ENCODE data around the gene LHFPL2. TPM values are rescaled to one million over a fixed set of nuclear protein-coding genes. Genes with fewer than 3 reads are reported as not detected.

Gene LHFPL2
- total RNA-seq, 3 donors from 2014 or later = 44.8 to 63.6 (median 50.2) TPM

GRCh38 chr5:78639791-78640190, 8.8 kb downstream of the LHFPL2 start:
- no peak for DNase-seq
- intact Hi-C loops (cut with DNase I, micrococcal nuclease) = no loop called here
- TF ChIP-seq CTCF (IDR thresholded peaks at IDR 0.05) = no peak
- Histone ChIP-seq H3K4me3 (no peak overlapping the region), H3K4me1 (ENCODE audit: low read depth) (peaks cover 17% of the 10 kb centered on the region), H3K9me3 (no peaks in the 10 kb centered on the region), H3K36me3 (ENCODE audit: low read depth) (no peaks in the 10 kb centered on the region)
- no peak for ATAC-seq

GRCh38 chr5:78638973-78639669, 9.5 kb downstream of the LHFPL2 start:
- Histone ChIP-seq H3K9me3 (no peaks in the 10 kb centered on the region), H3K4me3 (no peak overlapping the region), H3K36me3 (ENCODE audit: low read depth) (no peaks in the 10 kb centered on the region), H3K4me1 (ENCODE audit: low read depth) (peaks cover 17% of the 10 kb centered on the region)
- intact Hi-C loops (cut with DNase I, micrococcal nuclease) = no loop called here
- DNase-seq (no peak), ATAC-seq (no peak)
- TF ChIP-seq CTCF (IDR thresholded peaks at IDR 0.05) = no peak

- Histone ChIP-seq H3K4me1 (ENCODE audit: low read depth) (peaks cover 23% of the 10 kb centered on the region), H3K9me3 (no peaks in the 10 kb centered on the region), H3K36me3 (ENCODE audit: low read depth) (no peaks in the 10 kb centered on the region), H3K4me3 (no peak overlapping the region)
- TF ChIP-seq CTCF (IDR thresholded peaks at IDR 0.05) = no peak
- ATAC-seq (peak; percentile 93), DNase-seq (peak; percentile 56 to 71 (median 61))
- intact Hi-C loops (cut with DNase I, micrococcal nuclease) = no loop called here
Observed at GRCh38 chr5:78638423-78638822, 10.1 kb downstream of the LHFPL2 start.

GRCh38 chr5:78637468-78637867, 11.1 kb downstream of the LHFPL2 start:
- intact Hi-C loops (cut with DNase I, micrococcal nuclease) = no loop called here
- H3K4me1 ChIP-seq (ENCODE audit: low read depth) = peaks cover 20% of the 10 kb centered on the region
- TF ChIP-seq CTCF (IDR thresholded peaks at IDR 0.05) = no peak
- no peaks in the 10 kb centered on the region for H3K9me3 ChIP-seq
- H3K36me3 ChIP-seq (ENCODE audit: low read depth) = no peaks in the 10 kb centered on the region
- DNase-seq (no peak), ATAC-seq (no peak)
- no peak overlapping the region for H3K4me3 ChIP-seq

- Histone ChIP-seq H3K36me3 (ENCODE audit: low read depth) (no peaks in the 10 kb centered on the region), H3K4me3 (no peak overlapping the region), H3K4me1 (ENCODE audit: low read depth) (peaks cover 20% of the 10 kb centered on the region), H3K9me3 (no peaks in the 10 kb centered on the region)
- ATAC-seq = no peak
- no peak for TF ChIP-seq CTCF (IDR thresholded peaks at IDR 0.05)
- intact Hi-C loops (cut with DNase I, micrococcal nuclease) = no loop called here
- DNase-seq = no peak
Observed at GRCh38 chr5:78636682-78637081, 11.9 kb downstream of the LHFPL2 start.

Measured in mucosa of descending colon (tissue), 3 donors.